GM12878 (cell line): ENCODE data around the gene GLP1R. TPM values are rescaled to one million over a fixed set of nuclear protein-coding genes. Genes with fewer than 3 reads are reported as not detected.

Experiments
- ATAC-seq: fragments of 200-7000 bp; cut with Tn5 transposase; 3 replicates; pipeline ENCODE4 v1.9.1; 2020; ENCODE audit warnings: mild to moderate bottlenecking, moderate library complexity
- BruUV-seq: library from RNA; stranded (reverse); fragments of 400-500 nt; replicated peaks from 2 replicates; lab custom pipeline; 2021; lab: Mats Ljungman, UMichigan
- CTCF ChIA-PET: fragments of 300-600 bp; sonication (Branson Sonifier 250); formaldehyde crosslinking; extraction: SDS; loops from one replicate; lab custom pipeline; 2021; ENCODE audit warnings: inconsistent platforms; lab: Yijun Ruan, JAX
- POLR2A ChIA-PET: fragments of 350-600 bp; formaldehyde crosslinking; extraction: SDS; loops from one replicate; lab custom pipeline; 2021; ENCODE audit warnings: inconsistent platforms; lab: Charles Lee
- RAD21 ChIA-PET: fragments of 300-600 bp; sonication (Branson Sonifier 250); formaldehyde crosslinking; loops from one replicate; lab custom pipeline; 2023; ENCODE audit warnings: antibody characterized with exemption; ENCODE audit not compliant: unreplicated experiment; lab: Charles Lee
- SMC1A ChIA-PET: fragments of 300-600 bp; sonication (Branson Sonifier 250); formaldehyde crosslinking; loops from one replicate; lab custom pipeline; 2023; ENCODE audit not compliant: unreplicated experiment, uncharacterized antibody; lab: Charles Lee
- DNase-seq: peaks from one replicate; pipeline ENCODE4 v3.0.0-alpha.2; 2011; ENCODE audit warnings: low read depth, low spot score
- FAIRE-seq: peaks from 3 replicates; lab custom pipeline; 2011; peaks lifted over from hg19 to GRCh38; lab: Jason Lieb, UNC
- H2AFZ ChIP-seq: 2 replicates; pipeline ENCODE4 v1.6.0; 2011; ENCODE audit warnings: low read depth, low read length, control low read depth; ENCODE audit not compliant: control insufficient read depth
- H3K27ac ChIP-seq: 2 replicates; pipeline ENCODE4 v1.5.1; 2011; ENCODE audit warnings: control low read depth; ENCODE audit not compliant: control insufficient read depth, insufficient read depth
- H3K27me3 ChIP-seq, 2 experiments: replicated peaks in 1 of 2; 2 replicates each; pipeline versions ENCODE4 v1.6.0 to v1.6.1; 2011; ENCODE audit warnings: low read length in 1 of 2; ENCODE audit not compliant: control insufficient read depth in 2 of 2, insufficient read depth in 2 of 2
- H3K36me3 ChIP-seq, 2 experiments: 2 replicates each; pipeline ENCODE4 v1.5.1; 2011; ENCODE audit warnings: low read length in 1 of 2; ENCODE audit not compliant: control insufficient read depth in 2 of 2, insufficient read depth in 2 of 2
- H3K4me1 ChIP-seq: 2 replicates; pipeline ENCODE4 v1.6.1; 2011; ENCODE audit warnings: mild to moderate bottlenecking, low read length, moderate library complexity, mixed read lengths; ENCODE audit not compliant: control insufficient read depth, insufficient read depth
- H3K4me2 ChIP-seq: 2 replicates; pipeline ENCODE4 v1.6.0; 2011; ENCODE audit warnings: control low read depth; ENCODE audit not compliant: control insufficient read depth, insufficient read depth
- H3K4me3 ChIP-seq: fragments of 200-600 bp; sonication (generic); 2 replicates; pipeline ENCODE4 v1.5.1; 2016
- H3K79me2 ChIP-seq: 2 replicates; pipeline ENCODE4 v1.6.0; 2011; ENCODE audit warnings: low read length; ENCODE audit not compliant: control insufficient read depth, insufficient read depth
- H3K9ac ChIP-seq: 2 replicates; pipeline ENCODE4 v1.8.0; 2011; ENCODE audit warnings: low read length, control low read depth, mixed read lengths; ENCODE audit not compliant: control insufficient read depth, insufficient read depth
- H3K9me3 ChIP-seq: replicated peaks from 3 replicates; pipeline ENCODE4 v1.5.1; 2011; ENCODE audit warnings: mild to moderate bottlenecking, low read length; ENCODE audit not compliant: control insufficient read depth, insufficient read depth
- H4K20me1 ChIP-seq: 2 replicates; pipeline ENCODE4 v1.6.0; 2011; ENCODE audit not compliant: control insufficient read depth, insufficient read depth
- ATF7 ChIP-seq: fragments of 450-650 bp; IDR thresholded peaks from 2 replicates; pipeline ENCODE4 v1.6.1; 2016; ENCODE audit warnings: low read depth, mild to moderate bottlenecking
- CREB1 ChIP-seq: IDR thresholded peaks from 2 replicates; pipeline ENCODE4 v1.6.1; 2012; ENCODE audit warnings: low read depth, mild to moderate bottlenecking, inconsistent platforms
- LARP7 ChIP-seq: fragments of 450-650 bp; IDR thresholded peaks from 2 replicates; pipeline ENCODE4 v1.6.1; 2017; ENCODE audit warnings: mild to moderate bottlenecking
- NKRF ChIP-seq: fragments of 450-650 bp; conservative IDR thresholded peaks from 2 replicates; pipeline ENCODE4 v1.6.1; 2017; ENCODE audit warnings: mild to moderate bottlenecking, moderate library complexity
- POLR2A ChIP-seq: IDR thresholded peaks from 2 replicates; pipeline ENCODE4 v1.6.1; 2011; ENCODE audit warnings: low read depth, mild to moderate bottlenecking, low read length
- WGBS: methylation state at CpG from one replicate; pipeline ENCODE4 v1.1.6; 2016; ENCODE audit warnings: low lambda C conversion rate; ENCODE audit not compliant: insufficient replicate concordance, insufficient coverage; ENCODE audit errors: missing lambda C conversion rate; 5-methylcytosine and 5-hydroxymethylcytosine counted together
- in situ Hi-C: fragments of 300-500 bp; cut with MboI; formaldehyde crosslinking; loops from 9 replicates; pipeline ENCODE4 v1.14.3; 2018; ENCODE audit warnings: mixed read lengths
- intact Hi-C: fragments of 100-400 bp; cut with micrococcal nuclease; formaldehyde crosslinking; loops from one replicate; pipeline ENCODE4 v1.14.2; 2022; ENCODE audit not compliant: unreplicated experiment
- polyA plus RNA-seq, 11 experiments: library from polyadenylated mRNA; depleted of rRNA in 4 of 11; unstranded in 6 of 11; stranded (reverse) in 5 of 11; fragments of >200 nt; fragmentation: Nextera tagmentation in 4 of 11; fragmentation: Illumina TruSeq in 1 of 11; extraction: Ambion mirVana in 4 of 11; extraction: Trizol in 1 of 11; gene quantifications; 1 replicate in 1 of 11; 2 replicates in 10 of 11; pipeline versions ENCODE4 v1.2.1 to v1.2.3, GENCODE V29; 2011 to 2016; ENCODE audit warnings: inconsistent platforms in 2 of 11, missing spikeins in 2 of 11, low read depth in 1 of 11
- total RNA-seq, 4 experiments: library from RNA; depleted of rRNA in 3 of 4; stranded (reverse); fragments of >200 nt in 3 of 4; fragmentation: Illumina TruSeq in 1 of 4; extraction: Trizol in 1 of 4; gene quantifications; 2 replicates each; pipeline versions ENCODE4 v1.2.1 to v1.2.3, GENCODE V29; 2013 to 2021
- TF ChIP-seq, protein P1 (sequence below), 3 experiments: IDR thresholded peaks in 2 of 3; conservative IDR thresholded peaks in 1 of 3; 2 replicates each; pipeline ENCODE4 v1.5.1; 2011; ENCODE audit warnings: low read depth in 3 of 3, low read length in 3 of 3, mild to moderate bottlenecking in 3 of 3, control low read depth in 2 of 3, moderate library complexity in 2 of 3, inconsistent platforms in 1 of 3, mixed read lengths in 1 of 3; ENCODE audit not compliant: control insufficient read depth in 2 of 3, insufficient read depth in 1 of 3; ENCODE audit errors: extremely low read depth in 1 of 3

GLP1R gene
- total and polyA plus RNA-seq, 10 of the 15 experiments (the other 5 are each of a cell fraction or from before 2014, with no cell fraction given): 0.01 TPM; not detected in 9

- Histone ChIP-seq H2AFZ (no peak overlapping the region), H3K27ac (no peak overlapping the region), H3K4me1 (no peaks in the 10 kb centered on the region), H3K79me2 (no peaks in the 10 kb centered on the region), H3K4me2 (no peak overlapping the region), H4K20me1 (no peaks in the 10 kb centered on the region), H3K36me3 (no peaks in the 10 kb centered on the region), H3K9ac (no peak overlapping the region), H3K4me3 (no peak overlapping the region), H3K27me3 (no peaks in the 10 kb centered on the region), H3K9me3 (no peaks in the 10 kb centered on the region; the same call in 2 of the 3 replicates)
- TF ChIP-seq, protein P1, sequence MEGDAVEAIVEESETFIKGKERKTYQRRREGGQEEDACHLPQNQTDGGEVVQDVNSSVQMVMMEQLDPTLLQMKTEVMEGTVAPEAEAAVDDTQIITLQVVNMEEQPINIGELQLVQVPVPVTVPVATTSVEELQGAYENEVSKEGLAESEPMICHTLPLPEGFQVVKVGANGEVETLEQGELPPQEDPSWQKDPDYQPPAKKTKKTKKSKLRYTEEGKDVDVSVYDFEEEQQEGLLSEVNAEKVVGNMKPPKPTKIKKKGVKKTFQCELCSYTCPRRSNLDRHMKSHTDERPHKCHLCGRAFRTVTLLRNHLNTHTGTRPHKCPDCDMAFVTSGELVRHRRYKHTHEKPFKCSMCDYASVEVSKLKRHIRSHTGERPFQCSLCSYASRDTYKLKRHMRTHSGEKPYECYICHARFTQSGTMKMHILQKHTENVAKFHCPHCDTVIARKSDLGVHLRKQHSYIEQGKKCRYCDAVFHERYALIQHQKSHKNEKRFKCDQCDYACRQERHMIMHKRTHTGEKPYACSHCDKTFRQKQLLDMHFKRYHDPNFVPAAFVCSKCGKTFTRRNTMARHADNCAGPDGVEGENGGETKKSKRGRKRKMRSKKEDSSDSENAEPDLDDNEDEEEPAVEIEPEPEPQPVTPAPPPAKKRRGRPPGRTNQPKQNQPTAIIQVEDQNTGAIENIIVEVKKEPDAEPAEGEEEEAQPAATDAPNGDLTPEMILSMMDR (IDR thresholded peaks at IDR 0.05 in 2 of 3, conservative IDR thresholded peaks at IDR 0.05 in 1 of 3; ENCODE audit: control insufficient read depth in 2 of 3, extremely low read depth in 1 of 3, insufficient read depth in 1 of 3, low read depth in 3 of 3, low read length in 3 of 3): no peak
- TF ChIP-seq CREB1: no peak
- no peak for TF ChIP-seq POLR2A
- TF ChIP-seq LARP7: no peak
- no peak for TF ChIP-seq NKRF
- TF ChIP-seq ATF7: no peak
- POLR2A ChIA-PET: no interaction called here
- RAD21 ChIA-PET: no interaction called here
- in situ Hi-C loops (no loop called here), intact Hi-C loops (no loop called here)
- WGBS: 0% methylated on average over 3 of the region's 3 CpGs
- ATAC-seq (no peak), FAIRE-seq (no peak), DNase-seq (no peak)
- SMC1A ChIA-PET: no interaction called here
- no TSS peak for BruUV-seq
- CTCF ChIA-PET: no interaction called here
Observed at GRCh38 chr6:39128106-39128505, 79.5 kb downstream of the GLP1R start.
